HepG2 (cell line): Measurements from ENCODE around the gene KRI1. TPM values are rescaled to one million over a fixed set of nuclear protein-coding genes. Genes with fewer than 3 reads are reported as not detected.

Experiments used
- MYC ChIP-seq: sonication (generic); formaldehyde crosslinking; IDR thresholded peaks from 2 replicates; pipeline ENCODE4 v1.9.0; 2021; ENCODE audit warnings: missing genetic modification reagents, borderline replicate concordance
- PBX2 ChIP-seq: IDR thresholded peaks from 2 replicates; pipeline ENCODE4 v1.6.1; 2016; ENCODE audit warnings: control low read depth
- ZBTB4 ChIP-seq: sonication (generic); formaldehyde crosslinking; IDR thresholded peaks from 2 replicates; pipeline ENCODE4 v1.4.0; 2020; ENCODE audit warnings: missing genetic modification reagents, mild to moderate bottlenecking, borderline replicate concordance
- ZFYVE20 ChIP-seq: sonication (generic); formaldehyde crosslinking; IDR thresholded peaks from 2 replicates; pipeline ENCODE4 v1.8.0; 2023; ENCODE audit warnings: low read depth, mild to moderate bottlenecking, moderate library complexity, missing genetic modification reagents, borderline replicate concordance
- ZNF670 ChIP-seq: sonication (generic); formaldehyde crosslinking; IDR thresholded peaks from 2 replicates; pipeline ENCODE4 v1.8.0; 2022; ENCODE audit warnings: mild to moderate bottlenecking, missing genetic modification reagents, borderline replicate concordance
- ZNF839 ChIP-seq: sonication (generic); formaldehyde crosslinking; IDR thresholded peaks from 2 replicates; pipeline ENCODE4 v1.4.0; 2020; ENCODE audit warnings: missing genetic modification reagents, mild to moderate bottlenecking, borderline replicate concordance
- ZNF850 ChIP-seq: sonication (generic); formaldehyde crosslinking; conservative IDR thresholded peaks from 2 replicates; pipeline ENCODE4 v1.9.0; 2021; ENCODE audit warnings: mild to moderate bottlenecking, missing genetic modification reagents
- polyA plus RNA-seq, 8 experiments: library from polyadenylated mRNA; depleted of rRNA in 3 of 8; stranded (reverse) in 7 of 8; unstranded in 1 of 8; fragments of >200 nt; fragmentation: Illumina TruSeq in 4 of 8; extraction: Trizol in 4 of 8; gene quantifications; 2 replicates each; pipeline versions ENCODE4 v1.2.1 to v1.2.3, GENCODE V29; 2011 to 2016; ENCODE audit warnings: low read depth in 4 of 8, missing spikeins in 1 of 8, mixed read lengths in 1 of 8; ENCODE audit not compliant: insufficient read depth in 1 of 8
- total RNA-seq, 5 experiments: library from RNA; depleted of rRNA; stranded (reverse); fragments of >200 nt; fragmentation: Illumina TruSeq; extraction: Trizol; gene quantifications; 2 replicates each; pipeline ENCODE4 v1.2.3, GENCODE V29; 2016; ENCODE audit warnings: low read depth in 1 of 5

Gene KRI1
- total and polyA plus RNA-seq, 2 of the 13 experiments (the other 11 are each of a cell fraction or from before 2014, with no cell fraction given): 9.1 to 11.7 TPM

- no peak for TF ChIP-seq ZNF670 (CRISPR knock-in tag)
- no peak for TF ChIP-seq ZNF839
- TF ChIP-seq ZBTB4 (CRISPR knock-in tag): no peak
- no peak for TF ChIP-seq MYC (CRISPR knock-in tag)
- no peak for TF ChIP-seq ZFYVE20 (CRISPR knock-in tag)
- TF ChIP-seq PBX2 (CRISPR knock-in tag): no peak
- TF ChIP-seq ZNF850 (CRISPR knock-in tag): 0 out of 2 replicates have a peak, but pooled peaks have one; percentile 17
Measured at GRCh38 chr19:10603084-10603872, 37.5 kb upstream of the KRI1 start (continued).
